Upper lobe of left lung (tissue), 6 donors: ENCODE data around the gene GALNT5. TPM values are rescaled to one million over a fixed set of nuclear protein-coding genes. Genes with fewer than 3 reads are reported as not detected.

Source experiments
- ATAC-seq, 2 donors: fragments of 200-7000 bp; cut with Tn5 transposase; one replicate each; pipeline ENCODE4 v1.9.1; 2022; ENCODE audit warnings: mild to moderate bottlenecking in 2 of 2, moderate library complexity in 2 of 2; ENCODE audit not compliant: low FRiP score in 2 of 2
- DNase-seq, 2 donors: peaks; one replicate each; pipeline ENCODE4 v3.0.0-alpha.2; 2019 to 2020
- H3K27ac ChIP-seq, 4 donors: fragments of 200-600 bp; sonication (generic); one replicate each; pipeline ENCODE4 v1.5.1; 2016 to 2019
- H3K27me3 ChIP-seq, 4 donors: fragments of 200-600 bp; sonication (generic); one replicate each; pipeline ENCODE4 v1.5.1; 2017 to 2019
- H3K36me3 ChIP-seq, 4 donors: fragments of 200-600 bp; sonication (generic); one replicate each; pipeline ENCODE4 v1.5.1; 2016 to 2019
- H3K4me1 ChIP-seq, 4 donors: fragments of 200-600 bp; sonication (generic); one replicate each; pipeline ENCODE4 v1.5.1; 2018 to 2019
- H3K4me3 ChIP-seq, 4 donors: fragments of 200-600 bp; sonication (generic); one replicate each; pipeline ENCODE4 v1.5.1; 2017 to 2019; ENCODE audit warnings: mild to moderate bottlenecking in 2 of 4, moderate library complexity in 1 of 4
- H3K9me3 ChIP-seq, 4 donors: fragments of 200-600 bp; sonication (generic); one replicate each; pipeline ENCODE4 v1.5.1; 2018 to 2019
- EP300 ChIP-seq, 4 donors: sonication (generic); formaldehyde crosslinking; IDR thresholded peaks; one replicate each; pipeline ENCODE4 v1.5.1; 2017; ENCODE audit warnings: antibody characterized with exemption in 4 of 4, control low read depth in 2 of 4
- POLR2A ChIP-seq, 4 donors: fragments of 450-650 bp; IDR thresholded peaks; one replicate each; pipeline ENCODE4 v1.5.1; 2016 to 2017; ENCODE audit warnings: antibody characterized with exemption in 4 of 4, mild to moderate bottlenecking in 2 of 4
- POLR2AphosphoS5 ChIP-seq, 2 donors: sonication (generic); formaldehyde crosslinking; IDR thresholded peaks; one replicate each; pipeline ENCODE4 v1.5.1; 2017; ENCODE audit warnings: antibody characterized with exemption in 2 of 2
- WGBS, 2 donors: methylation state at CpG; one replicate each; pipeline ENCODE4 v1.1.5; 2017 to 2018; 5-methylcytosine and 5-hydroxymethylcytosine counted together
- total RNA-seq, 6 donors: library from RNA; depleted of rRNA in 4 of 6; stranded (reverse); fragments of >200 nt in 4 of 6; gene quantifications; one replicate each; pipeline versions ENCODE4 v1.1.0 to v1.2.1, GENCODE V29; 2016 to 2021
- TF ChIP-seq, protein P1 (sequence below), 6 experiments: fragments of 450-650 bp in 4 of 6; fragments of 200-600 bp in 2 of 6; sonication (generic) in 2 of 6; IDR thresholded peaks; one replicate each; pipeline ENCODE4 v1.5.1; 2016 to 2019; ENCODE audit warnings: antibody characterized with exemption in 6 of 6
- donor health status: DM: no; HTN: no; CAD: no; lungs with moderate emphysema.
- donor health status: DM: no; HTN: yes; CAD: no; lungs with severe emphysema.

Gene GALNT5, protein sequence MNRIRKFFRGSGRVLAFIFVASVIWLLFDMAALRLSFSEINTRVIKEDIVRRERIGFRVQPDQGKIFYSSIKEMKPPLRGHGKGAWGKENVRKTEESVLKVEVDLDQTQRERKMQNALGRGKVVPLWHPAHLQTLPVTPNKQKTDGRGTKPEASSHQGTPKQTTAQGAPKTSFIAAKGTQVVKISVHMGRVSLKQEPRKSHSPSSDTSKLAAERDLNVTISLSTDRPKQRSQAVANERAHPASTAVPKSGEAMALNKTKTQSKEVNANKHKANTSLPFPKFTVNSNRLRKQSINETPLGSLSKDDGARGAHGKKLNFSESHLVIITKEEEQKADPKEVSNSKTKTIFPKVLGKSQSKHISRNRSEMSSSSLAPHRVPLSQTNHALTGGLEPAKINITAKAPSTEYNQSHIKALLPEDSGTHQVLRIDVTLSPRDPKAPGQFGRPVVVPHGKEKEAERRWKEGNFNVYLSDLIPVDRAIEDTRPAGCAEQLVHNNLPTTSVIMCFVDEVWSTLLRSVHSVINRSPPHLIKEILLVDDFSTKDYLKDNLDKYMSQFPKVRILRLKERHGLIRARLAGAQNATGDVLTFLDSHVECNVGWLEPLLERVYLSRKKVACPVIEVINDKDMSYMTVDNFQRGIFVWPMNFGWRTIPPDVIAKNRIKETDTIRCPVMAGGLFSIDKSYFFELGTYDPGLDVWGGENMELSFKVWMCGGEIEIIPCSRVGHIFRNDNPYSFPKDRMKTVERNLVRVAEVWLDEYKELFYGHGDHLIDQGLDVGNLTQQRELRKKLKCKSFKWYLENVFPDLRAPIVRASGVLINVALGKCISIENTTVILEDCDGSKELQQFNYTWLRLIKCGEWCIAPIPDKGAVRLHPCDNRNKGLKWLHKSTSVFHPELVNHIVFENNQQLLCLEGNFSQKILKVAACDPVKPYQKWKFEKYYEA
- total RNA-seq: 10 to 100 TPM; 23.0 to 42.9 (median 24.4) TPM

DNA sequence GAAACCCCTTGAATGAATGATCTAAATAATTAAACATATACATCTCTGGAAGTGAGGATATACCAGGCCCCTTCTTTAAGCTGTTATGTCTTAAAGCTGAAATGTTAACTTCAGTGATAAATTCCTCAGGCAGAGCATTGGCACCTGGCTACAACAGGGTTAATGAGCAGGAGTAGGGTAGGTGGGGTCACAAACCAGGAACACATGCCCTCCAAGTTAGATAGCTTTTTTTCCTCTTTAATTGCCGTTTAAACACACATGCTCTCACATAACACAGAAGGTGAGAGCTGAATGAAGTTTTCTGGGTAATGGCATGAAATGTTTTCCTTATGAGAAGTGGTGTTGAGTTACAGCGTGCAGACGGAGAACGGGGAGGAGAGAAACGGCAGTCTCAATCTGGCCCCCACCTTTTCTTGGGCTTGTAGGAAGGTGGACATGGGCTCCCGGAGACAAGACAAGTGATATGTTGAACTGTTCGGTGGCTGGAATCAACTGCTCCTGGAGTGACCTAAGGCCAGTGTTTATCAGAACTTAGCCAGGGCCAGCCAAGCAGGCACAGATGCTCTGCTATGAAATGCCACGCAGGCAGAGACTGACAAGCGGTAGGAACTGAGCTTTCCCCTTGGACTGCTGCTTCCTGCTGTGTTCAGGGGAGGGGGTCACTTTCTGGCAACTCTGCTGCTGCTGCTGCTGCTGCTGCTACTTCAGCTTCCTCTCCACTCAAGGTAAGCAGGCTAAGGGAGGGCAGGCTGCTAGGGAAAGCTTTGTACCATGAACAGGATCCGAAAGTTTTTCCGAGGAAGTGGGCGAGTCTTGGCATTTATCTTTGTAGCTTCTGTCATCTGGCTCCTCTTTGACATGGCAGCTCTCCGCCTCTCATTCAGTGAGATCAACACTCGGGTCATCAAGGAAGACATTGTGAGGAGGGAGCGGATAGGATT, at the start of gene GALNT5:
TSS of gene GALNT5 (plus strand) at position 394 of the 941 bp plus-strand sequence. CDS start at position 772, 378 bp downstream.
- peaks cover 0 to 19% (median 5%) of the 10 kb centered on the region in 4 donors for H3K4me1 ChIP-seq
- ATAC-seq (peak; percentile 53 to 65), DNase-seq (peak in 1 of 2 donors; percentile 42)
- no peaks in the 10 kb centered on the region for H3K27me3 ChIP-seq
- no peaks in the 10 kb centered on the region for H3K9me3 ChIP-seq
- WGBS, 2 donors: 8 to 10% methylated on average over 13 to 15 of the region's 15 CpGs
- peak within 1 kb of the TSS; percentile 50 to 84 (median 62) for H3K27ac ChIP-seq
- peak within 1 kb of the TSS; percentile 2 to 52 (median 42) for H3K4me3 ChIP-seq
- TF ChIP-seq POLR2A (IDR thresholded peaks at IDR 0.05): peak in 1 of 4 donors; percentile 53
- TF ChIP-seq EP300 (IDR thresholded peaks at IDR 0.05): no peak
- no peaks in the 10 kb centered on the region for H3K36me3 ChIP-seq

DNA sequence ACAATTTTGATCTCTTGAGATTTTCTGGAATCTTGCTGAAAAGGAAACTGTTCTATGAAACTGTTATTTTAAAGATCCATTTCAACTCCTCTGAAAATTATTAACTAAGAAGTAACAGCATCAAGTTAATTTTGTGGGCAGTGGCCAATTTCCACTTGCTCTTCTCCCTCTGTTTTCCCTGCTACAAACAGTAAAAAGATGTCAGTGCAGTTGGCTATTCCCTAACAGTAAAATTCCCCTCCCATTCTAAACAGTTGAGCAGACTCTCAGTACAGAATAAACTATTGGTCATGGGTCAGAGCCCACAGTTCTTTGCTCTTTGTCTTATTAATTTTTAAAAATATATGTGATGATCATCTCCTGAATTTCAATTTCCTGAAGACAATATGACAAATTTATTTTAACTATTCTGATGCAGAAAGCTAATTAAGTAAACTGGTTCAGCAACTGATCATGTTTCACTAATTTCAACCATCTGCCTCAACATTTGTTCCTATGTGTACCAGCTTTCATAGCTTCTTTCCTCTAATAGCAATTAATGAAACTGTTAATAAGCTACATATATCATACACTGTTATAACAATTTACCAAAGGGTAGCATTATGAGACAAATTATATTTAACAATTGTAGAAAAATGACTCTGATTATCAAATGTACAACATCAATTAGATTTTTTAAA, 41.1 kb upstream of the GALNT5 start:
- Histone ChIP-seq H3K27me3 (no peaks in the 10 kb centered on the region), H3K27ac (no peak overlapping the region), H3K36me3 (no peaks in the 10 kb centered on the region), H3K9me3 (no peaks in the 10 kb centered on the region), H3K4me3 (no peak overlapping the region), H3K4me1 (no peaks in the 10 kb centered on the region)
- ATAC-seq: no peak
- TF ChIP-seq, protein P1, sequence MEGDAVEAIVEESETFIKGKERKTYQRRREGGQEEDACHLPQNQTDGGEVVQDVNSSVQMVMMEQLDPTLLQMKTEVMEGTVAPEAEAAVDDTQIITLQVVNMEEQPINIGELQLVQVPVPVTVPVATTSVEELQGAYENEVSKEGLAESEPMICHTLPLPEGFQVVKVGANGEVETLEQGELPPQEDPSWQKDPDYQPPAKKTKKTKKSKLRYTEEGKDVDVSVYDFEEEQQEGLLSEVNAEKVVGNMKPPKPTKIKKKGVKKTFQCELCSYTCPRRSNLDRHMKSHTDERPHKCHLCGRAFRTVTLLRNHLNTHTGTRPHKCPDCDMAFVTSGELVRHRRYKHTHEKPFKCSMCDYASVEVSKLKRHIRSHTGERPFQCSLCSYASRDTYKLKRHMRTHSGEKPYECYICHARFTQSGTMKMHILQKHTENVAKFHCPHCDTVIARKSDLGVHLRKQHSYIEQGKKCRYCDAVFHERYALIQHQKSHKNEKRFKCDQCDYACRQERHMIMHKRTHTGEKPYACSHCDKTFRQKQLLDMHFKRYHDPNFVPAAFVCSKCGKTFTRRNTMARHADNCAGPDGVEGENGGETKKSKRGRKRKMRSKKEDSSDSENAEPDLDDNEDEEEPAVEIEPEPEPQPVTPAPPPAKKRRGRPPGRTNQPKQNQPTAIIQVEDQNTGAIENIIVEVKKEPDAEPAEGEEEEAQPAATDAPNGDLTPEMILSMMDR (IDR thresholded peaks at IDR 0.05): no peak
- TF ChIP-seq EP300 (IDR thresholded peaks at IDR 0.05) (no peak), POLR2AphosphoS5 (IDR thresholded peaks at IDR 0.05) (no peak), POLR2A (IDR thresholded peaks at IDR 0.05) (no peak)
- no peak for DNase-seq

DNA sequence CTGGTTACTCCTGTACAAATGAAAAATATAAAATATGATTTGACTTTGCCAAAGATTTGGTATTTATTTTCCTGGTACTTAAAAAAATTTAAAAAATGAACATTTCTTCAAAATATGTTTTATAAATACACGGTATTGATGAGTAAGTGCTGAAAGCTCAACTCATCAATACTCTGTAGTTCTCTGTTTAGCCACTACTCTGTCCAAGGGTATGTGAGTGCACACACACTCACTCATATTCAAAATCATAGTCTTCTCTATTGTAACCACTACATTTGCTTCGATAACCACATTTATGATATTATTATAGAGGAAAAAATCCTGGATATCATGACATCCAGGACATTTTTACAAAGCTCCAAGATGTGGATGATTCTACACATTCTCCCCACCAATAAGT, 40.1 kb upstream of the GALNT5 start:
- no peaks in the 10 kb centered on the region for H3K27me3 ChIP-seq
- H3K4me1 ChIP-seq: no peaks in the 10 kb centered on the region
- H3K4me3 ChIP-seq: no peak overlapping the region
- TF ChIP-seq, protein P1 (IDR thresholded peaks at IDR 0.05): no peak
- TF ChIP-seq POLR2AphosphoS5 (IDR thresholded peaks at IDR 0.05) (no peak), EP300 (IDR thresholded peaks at IDR 0.05) (no peak), POLR2A (IDR thresholded peaks at IDR 0.05) (no peak)
- 86 to 95% methylated on average over 2 of the region's 2 CpGs for WGBS, 2 donors
- no peaks in the 10 kb centered on the region for H3K36me3 ChIP-seq
- no peaks in the 10 kb centered on the region for H3K9me3 ChIP-seq
- H3K27ac ChIP-seq: no peak overlapping the region
- ATAC-seq (no peak), DNase-seq (no peak)

DNA sequence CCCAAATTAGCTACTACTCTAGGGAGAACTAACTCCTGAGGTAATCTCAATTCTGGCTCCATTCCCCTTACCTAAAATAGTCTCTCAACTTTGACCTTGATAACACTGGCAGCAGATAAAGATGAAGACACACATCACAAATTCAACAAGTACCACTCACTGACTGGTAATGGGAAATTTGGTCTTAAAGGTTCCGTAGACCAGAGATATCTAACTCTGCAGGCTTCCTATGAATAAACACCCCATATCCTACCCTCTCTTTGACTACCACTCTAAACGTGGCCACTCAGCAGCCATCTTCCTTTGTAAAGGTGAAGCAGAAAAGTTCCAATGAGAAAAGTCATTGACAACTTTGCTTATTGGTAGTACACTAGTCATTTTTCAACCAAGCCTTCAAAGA, 38.6 kb upstream of the GALNT5 start:
- no peak for ATAC-seq
- no peaks in the 10 kb centered on the region for H3K36me3 ChIP-seq

More for the DNA sequence above, 38.6 kb upstream of the GALNT5 start:
- TF ChIP-seq POLR2AphosphoS5 (IDR thresholded peaks at IDR 0.05) (no peak), POLR2A (IDR thresholded peaks at IDR 0.05) (no peak), EP300 (IDR thresholded peaks at IDR 0.05) (no peak)
- TF ChIP-seq, protein P1 (IDR thresholded peaks at IDR 0.05): no peak
- no peaks in the 10 kb centered on the region for H3K27me3 ChIP-seq
- no peaks in the 10 kb centered on the region for H3K4me1 ChIP-seq
- no peaks in the 10 kb centered on the region for H3K9me3 ChIP-seq
- WGBS, 2 donors: 68 to 74% methylated on average over 2 of the region's 2 CpGs
- H3K4me3 ChIP-seq: no peak overlapping the region
- no peak overlapping the region for H3K27ac ChIP-seq
- no peak for DNase-seq
